Measurements from ENCODE around the gene MMP11. TPM values are rescaled to one million over a fixed set of nuclear protein-coding genes. Genes with fewer than 3 reads are reported as not detected.

Gene MMP11
- polyA plus RNA-seq, 1 donor from 2014 or later = 6.6 TPM

DNA sequence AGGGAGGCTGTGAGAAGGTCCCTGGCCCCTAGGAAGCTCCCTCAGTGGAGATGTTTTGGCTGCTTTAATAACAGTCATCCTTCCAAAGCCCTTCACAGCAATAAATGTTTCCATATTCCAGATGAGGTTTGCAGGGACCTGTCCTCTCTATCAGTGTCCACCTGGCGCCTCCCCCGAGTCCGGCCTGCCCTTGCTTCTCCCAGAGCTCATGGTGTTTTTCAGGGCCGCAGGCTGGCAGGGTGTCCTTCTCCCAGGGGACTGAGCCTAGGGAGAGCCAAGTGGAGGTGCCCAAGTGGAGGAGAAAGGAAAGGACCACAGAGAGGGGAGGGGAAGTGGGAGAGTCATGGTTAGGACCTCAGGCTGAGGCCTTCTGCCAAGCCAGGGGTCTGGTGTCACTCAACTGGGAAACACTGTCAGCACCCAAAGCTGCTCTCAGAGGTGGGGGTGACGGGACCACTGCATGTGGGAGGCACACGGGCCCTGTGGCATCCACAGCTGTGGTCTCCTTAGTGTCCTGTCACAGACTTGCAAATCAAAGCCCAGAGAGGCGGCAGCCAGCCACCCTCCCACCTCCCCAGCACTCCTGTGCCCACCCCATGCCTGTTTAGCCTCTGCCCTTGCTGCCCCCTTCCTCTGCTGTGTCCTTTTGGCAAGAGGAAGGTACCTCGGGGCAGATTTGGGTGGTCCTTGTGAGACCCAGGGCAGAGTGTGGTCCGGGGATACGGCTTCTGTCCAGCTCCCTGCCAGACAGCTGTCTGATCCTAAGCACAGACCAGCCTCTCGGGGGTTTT is 59.8 kb downstream of the MMP11 start:
- Mint-ChIP-seq H3K4me3 (peak overlapping the region in 1 of 4 donors; percentile 52), H3K36me3 (no peaks in the 10 kb centered on the region), H3K9me3 (no peaks in the 10 kb centered on the region), H3K4me1 (peaks cover 32 to 43% (median 36%) of the 10 kb centered on the region in 3 donors), H3K27ac (peak overlapping the region in 1 of 3 donors; percentile 22), H3K27me3 (no peaks in the 10 kb centered on the region)

DNA sequence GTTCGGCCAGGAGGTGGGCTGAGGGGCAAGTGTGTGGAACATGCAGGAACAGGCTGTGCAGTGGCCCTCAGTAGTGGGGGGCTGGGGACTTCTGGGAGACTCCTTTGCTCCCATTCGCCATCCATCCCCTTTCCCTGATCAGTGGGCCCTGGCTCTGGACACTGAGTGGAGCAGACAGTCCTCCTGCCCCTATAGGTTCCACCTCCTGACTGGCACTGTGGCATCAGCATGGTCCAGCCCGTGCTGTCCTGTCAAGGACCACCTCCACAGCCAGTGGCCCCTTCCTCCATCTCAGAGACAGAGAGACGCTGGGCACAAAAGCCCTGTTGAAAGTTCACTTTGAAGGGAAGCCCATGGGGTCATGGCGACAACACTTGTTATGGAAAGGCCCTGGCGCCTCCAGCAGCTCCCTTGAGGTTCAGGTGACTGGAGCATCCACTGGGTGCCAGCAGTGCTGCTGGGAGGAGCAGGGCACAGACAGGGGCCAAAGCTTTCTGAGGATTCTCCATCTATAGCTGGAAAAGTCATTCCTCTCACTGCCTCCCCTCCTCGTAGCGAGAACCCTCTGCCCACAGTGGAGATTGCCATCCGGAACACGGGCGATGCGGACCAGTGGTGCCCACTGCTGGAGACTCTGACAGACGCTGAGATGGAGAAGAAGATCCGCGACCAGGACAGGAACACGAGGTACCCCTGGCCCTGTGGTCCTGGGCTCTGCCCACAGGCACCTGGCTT is 60.5 kb downstream of the MMP11 start:
- H3K27ac Mint-ChIP-seq = peak overlapping the region in 1 of 3 donors; percentile 22
- no peaks in the 10 kb centered on the region for H3K36me3 Mint-ChIP-seq
- H3K4me3 Mint-ChIP-seq = no peak overlapping the region
- peaks cover 36 to 48% (median 42%) of the 10 kb centered on the region in 3 donors for H3K4me1 Mint-ChIP-seq
- H3K27me3 Mint-ChIP-seq = no peaks in the 10 kb centered on the region
- H3K9me3 Mint-ChIP-seq = no peaks in the 10 kb centered on the region

Other genes with a start within 250 kb of the MMP11 start
- gene IGLL1, start 192.6 kb upstream of the MMP11 start, polyA plus RNA-seq = not detected
- gene DRICH1, start 140.5 kb upstream of the MMP11 start, polyA plus RNA-seq = not detected
- gene RGL4, start 81.8 kb upstream of the MMP11 start, polyA plus RNA-seq = 3.7 TPM
- 0.20 TPM for gene ZNF70, start 21.7 kb upstream of the MMP11 start, polyA plus RNA-seq
- gene VPREB3, start 18.4 kb upstream of the MMP11 start, polyA plus RNA-seq = 1,081 TPM
- gene C22orf15, start 9.9 kb upstream of the MMP11 start, polyA plus RNA-seq = not detected
- gene CHCHD10, start 4.9 kb upstream of the MMP11 start, polyA plus RNA-seq = 70.6 TPM
- gene SMARCB1, start 14.1 kb downstream of the MMP11 start, polyA plus RNA-seq = 117 TPM
- gene DERL3, start 66.2 kb downstream of the MMP11 start, polyA plus RNA-seq = 49.4 TPM
- gene SLC2A11, start 85.0 kb downstream of the MMP11 start, polyA plus RNA-seq = 20.7 TPM
- 1,216 TPM for gene MIF, start 121.5 kb downstream of the MMP11 start, polyA plus RNA-seq
- not detected for gene GSTT2B, start 188.3 kb downstream of the MMP11 start, polyA plus RNA-seq
- 1.7 TPM for gene DDTL, start 194.0 kb downstream of the MMP11 start, polyA plus RNA-seq
- 158 TPM for gene DDT, start 201.6 kb downstream of the MMP11 start, polyA plus RNA-seq
- gene GSTT2, start 207.3 kb downstream of the MMP11 start, polyA plus RNA-seq = not detected
- not detected for gene GSTT4, start 232.6 kb downstream of the MMP11 start, polyA plus RNA-seq
- 9.0 TPM for gene CABIN1, start 238.5 kb downstream of the MMP11 start, polyA plus RNA-seq